Measurements from ENCODE around the gene LRRFIP2. TPM values are rescaled to one million over a fixed set of nuclear protein-coding genes. Genes with fewer than 3 reads are reported as not detected.

The LRRFIP2 gene
- total and polyA plus RNA-seq, 12 donors, result 34.2 to 161 (median 46.2) TPM

DNA sequence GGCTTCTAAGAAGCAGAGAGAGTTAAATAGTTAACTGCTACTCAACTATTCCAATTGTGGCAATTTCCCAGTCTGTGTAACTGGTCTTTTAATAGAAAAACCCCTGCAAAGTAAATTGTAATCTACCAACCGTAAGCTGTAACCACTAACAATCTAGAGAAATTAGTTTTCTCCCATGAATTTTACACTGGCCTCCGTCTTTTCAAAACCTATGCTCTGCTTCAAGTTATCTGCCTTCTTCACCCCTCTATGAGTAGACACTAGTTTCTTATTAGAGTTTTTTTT, 42.6 kb downstream of the LRRFIP2 start:
- no peaks in the 10 kb centered on the region for H3K9me3 ChIP-seq (replicated peaks in 1 of 3)
- intact Hi-C loops (cut with DNase I), result no loop called here
- 51 to 72% (median 62%) methylated on average over 2 of the region's 2 CpGs for WGBS, 4 donors
- no peak overlapping the region for H3K4me3 ChIP-seq
- no peak for DNase-seq
- no peaks in the 10 kb centered on the region for H3K27me3 ChIP-seq
- peak overlapping the region in 2 of 5 donors; percentile 2 to 40 for H3K27ac ChIP-seq
- no peaks in the 10 kb centered on the region for H3K36me3 ChIP-seq (replicated peaks in 1 of 2)
- H3K4me1 ChIP-seq (replicated peaks in 1 of 2), result peaks cover 9 to 26% of the 10 kb centered on the region in 2 donors
- no peak for TF ChIP-seq POLR2A (IDR thresholded peaks at IDR 0.05)
- no peak for TF ChIP-seq CTCF (IDR thresholded peaks at IDR 0.05)

- no peak overlapping the region for H3K4me3 ChIP-seq
- no peak for DNase-seq
- peak overlapping the region in 2 of 5 donors; percentile 2 to 40 for H3K27ac ChIP-seq
- no peak for TF ChIP-seq POLR2A (IDR thresholded peaks at IDR 0.05)
- no peak for TF ChIP-seq CTCF (IDR thresholded peaks at IDR 0.05)
- no peaks in the 10 kb centered on the region for H3K36me3 ChIP-seq (replicated peaks in 1 of 2)
- 50 to 56% (median 51%) methylated on average over 5 of the region's 5 CpGs for WGBS, 4 donors
- intact Hi-C loops (cut with DNase I), result no loop called here
- no peaks in the 10 kb centered on the region for H3K9me3 ChIP-seq (replicated peaks in 1 of 3)
- peaks cover 9 to 26% of the 10 kb centered on the region in 2 donors for H3K4me1 ChIP-seq (replicated peaks in 1 of 2)
- no peaks in the 10 kb centered on the region for H3K27me3 ChIP-seq
These were observed 43.2 kb downstream of the LRRFIP2 start for GRCh38 chr3:37130984-37131859.

DNA sequence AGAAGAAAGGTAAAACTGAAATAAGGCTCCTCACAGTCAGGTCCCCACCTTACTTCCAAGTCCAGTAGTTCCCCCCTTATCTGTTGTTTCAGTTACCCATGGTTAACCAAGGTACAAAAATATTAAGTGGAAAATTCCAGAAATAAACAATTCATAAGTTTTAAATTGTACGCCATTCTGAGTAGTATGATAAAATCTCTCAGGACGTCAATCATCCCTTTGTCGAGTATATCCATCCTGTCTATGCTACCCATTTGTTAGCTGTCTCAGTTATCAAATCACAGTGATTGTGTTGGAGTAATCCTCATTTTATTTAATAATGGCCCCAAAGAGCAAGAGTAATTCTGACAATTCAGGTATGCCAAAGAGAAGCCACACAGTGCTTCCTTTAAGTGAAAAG, 43.9 kb downstream of the LRRFIP2 start:
- Histone ChIP-seq H3K4me3 (no peak overlapping the region), H3K9me3 (replicated peaks in 1 of 3) (no peaks in the 10 kb centered on the region), H3K27ac (no peak overlapping the region), H3K4me1 (replicated peaks in 1 of 2) (peaks cover 9 to 28% of the 10 kb centered on the region in 2 donors), H3K36me3 (replicated peaks in 1 of 2) (no peaks in the 10 kb centered on the region), H3K27me3 (no peaks in the 10 kb centered on the region)
- DNase-seq, result no peak
- intact Hi-C loops (cut with DNase I), result no loop called here
- TF ChIP-seq CTCF (IDR thresholded peaks at IDR 0.05) (no peak), POLR2A (IDR thresholded peaks at IDR 0.05) (no peak)
- 91 to 95% (median 93%) methylated on average over 3 of the region's 3 CpGs for WGBS, 4 donors

DNA sequence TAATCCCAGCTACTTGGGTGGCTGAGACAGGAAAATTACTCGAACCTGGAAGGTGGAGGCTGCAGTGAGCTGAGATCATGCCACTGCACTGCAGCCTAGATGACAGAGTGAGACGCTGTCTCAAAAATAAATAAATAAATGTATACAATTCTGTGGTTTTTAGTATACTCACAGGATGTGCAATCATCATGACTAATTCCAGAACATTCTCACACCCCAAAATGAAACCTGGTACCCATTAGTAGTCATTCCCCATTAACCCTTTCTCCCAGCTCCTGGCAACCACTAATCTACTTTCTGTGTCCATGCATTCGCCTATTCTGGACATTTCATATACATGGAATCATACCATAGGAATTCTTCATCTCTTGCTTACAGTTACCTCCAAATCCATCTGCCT, 44.5 kb downstream of the LRRFIP2 start:
- no peak overlapping the region for H3K27ac ChIP-seq
- DNase-seq, result no peak
- H3K9me3 ChIP-seq (replicated peaks in 1 of 3), result no peaks in the 10 kb centered on the region
- H3K36me3 ChIP-seq (replicated peaks in 1 of 2), result no peaks in the 10 kb centered on the region
- intact Hi-C loops (cut with DNase I), result no loop called here
- no peak overlapping the region for H3K4me3 ChIP-seq
- no peaks in the 10 kb centered on the region for H3K27me3 ChIP-seq
- 92 to 94% (median 93%) methylated on average over 3 of the region's 3 CpGs for WGBS, 4 donors
- TF ChIP-seq CTCF (IDR thresholded peaks at IDR 0.05), result no peak
- TF ChIP-seq POLR2A (IDR thresholded peaks at IDR 0.05), result no peak
- peaks cover 10 to 34% of the 10 kb centered on the region in 2 donors for H3K4me1 ChIP-seq (replicated peaks in 1 of 2)
